Measurements from ENCODE around the gene CLRN3.

- TF ChIP-seq CTCF (conservative IDR thresholded peaks at IDR 0.05) = no peak
- no peak for TF ChIP-seq ZFX (IDR thresholded peaks at IDR 0.05)
Observed at GRCh38 chr10:127897177-127897576, 4.4 kb upstream of the CLRN3 start.
